CD14-positive monocyte (primary cell): Measurements from ENCODE around the gene ITLN2. TPM values are rescaled to one million over a fixed set of nuclear protein-coding genes. Genes with fewer than 3 reads are reported as not detected.
"Not testable (repeated sequence)": the region's sequence is repeated elsewhere in the genome, so short reads cannot be mapped to it uniquely, and the experiment has no call there.

Experiments used
- DNase-seq, 3 donors: peaks; one replicate each; pipeline ENCODE4 v3.0.0-alpha.2; 2011 to 2022
- H2AFZ ChIP-seq: 2 replicates; pipeline ENCODE4 v1.6.0; 2012; ENCODE audit warnings: mild to moderate bottlenecking, low read depth, low read length, inconsistent platforms; ENCODE audit not compliant: insufficient read depth, poor library complexity, severe bottlenecking
- H3K27ac ChIP-seq, 2 donors: 1 replicate in 1 of 2; 2 replicates in 1 of 2; pipeline ENCODE4 v1.5.1; 2012 to 2013; ENCODE audit warnings: low read length in 2 of 2, control low read depth in 1 of 2, inconsistent platforms in 1 of 2, low read depth in 1 of 2, mild to moderate bottlenecking in 1 of 2
- H3K27me3 ChIP-seq, 2 donors: one replicate each; pipeline versions ENCODE4 v1.6.0 to v1.6.1; 2011 to 2013; ENCODE audit warnings: low read length in 2 of 2; ENCODE audit not compliant: control insufficient read depth in 2 of 2, insufficient read depth in 2 of 2
- H3K36me3 ChIP-seq, 2 donors: replicated peaks in 1 of 2; 1 replicate in 1 of 2; 2 replicates in 1 of 2; pipeline versions ENCODE4 v1.5.1 to v1.6.1; 2012 to 2013; ENCODE audit warnings: low read length in 2 of 2, control low read depth in 1 of 2, inconsistent platforms in 1 of 2, mild to moderate bottlenecking in 1 of 2; ENCODE audit not compliant: insufficient read depth in 2 of 2, control insufficient read depth in 1 of 2
- H3K4me1 ChIP-seq, 2 donors: 1 replicate in 1 of 2; 2 replicates in 1 of 2; pipeline versions ENCODE4 v1.5.1 to v1.6.1; 2012 to 2013; ENCODE audit warnings: low read length in 2 of 2, control low read depth in 1 of 2, inconsistent platforms in 1 of 2, mild to moderate bottlenecking in 1 of 2, moderate library complexity in 1 of 2; ENCODE audit not compliant: insufficient read depth in 2 of 2, control insufficient read depth in 1 of 2
- H3K4me2 ChIP-seq: replicated peaks from 2 replicates; pipeline ENCODE3; 2012; ENCODE audit warnings: low read length, moderate library complexity, mild to moderate bottlenecking; ENCODE audit not compliant: poor library complexity, severe bottlenecking; ENCODE audit errors: extremely low read depth
- H3K4me3 ChIP-seq, 3 experiments: fragments of 200-600 bp in 1 of 3; sonication (generic) in 1 of 3; replicated peaks in 1 of 3; 1 replicate in 2 of 3; 2 replicates in 1 of 3; pipeline ENCODE4 v1.5.1; 2011 to 2013; ENCODE audit warnings: low read length in 3 of 3, mild to moderate bottlenecking in 3 of 3, control low read depth in 2 of 3, low read depth in 2 of 3, inconsistent platforms in 1 of 3, moderate library complexity in 1 of 3
- H3K79me2 ChIP-seq: 2 replicates; pipeline ENCODE4 v1.6.0; 2012; ENCODE audit warnings: mild to moderate bottlenecking, control low read depth, inconsistent platforms, low read length, moderate library complexity; ENCODE audit not compliant: insufficient read depth
- H3K9ac ChIP-seq: 2 replicates; pipeline ENCODE4 v1.6.0; 2017; ENCODE audit warnings: low read length, mild to moderate bottlenecking; ENCODE audit not compliant: insufficient read depth, poor library complexity, severe bottlenecking
- H3K9me3 ChIP-seq, 2 donors: replicated peaks in 1 of 2; 1 replicate in 1 of 2; 2 replicates in 1 of 2; pipeline versions ENCODE4 v1.5.1 to v1.6.1; 2012 to 2013; ENCODE audit warnings: low read length in 2 of 2, control low read depth in 1 of 2; ENCODE audit not compliant: control insufficient read depth in 1 of 2, insufficient read depth in 1 of 2
- H4K20me1 ChIP-seq: 2 replicates; pipeline ENCODE4 v1.6.0; 2012; ENCODE audit warnings: mild to moderate bottlenecking, low read length, control low read depth, moderate library complexity; ENCODE audit not compliant: insufficient read depth
- H3K27ac Mint-ChIP-seq, 7 donors: one replicate each; pipeline ENCODE4 v1.8.0; 2020; ENCODE audit warnings: mild to moderate bottlenecking in 7 of 7, mixed read lengths in 7 of 7, moderate library complexity in 6 of 7, inconsistent platforms in 2 of 7
- H3K27me3 Mint-ChIP-seq, 3 donors: one replicate each; pipeline ENCODE4 v1.8.0; 2021 to 2022; ENCODE audit warnings: low read depth in 3 of 3, mild to moderate bottlenecking in 3 of 3, mixed read lengths in 3 of 3, moderate library complexity in 3 of 3, inconsistent platforms in 1 of 3
- H3K36me3 Mint-ChIP-seq, 2 donors: one replicate each; pipeline ENCODE4 v1.8.0; 2020; ENCODE audit warnings: mixed read lengths in 2 of 2, inconsistent platforms in 1 of 2, mild to moderate bottlenecking in 1 of 2
- H3K4me1 Mint-ChIP-seq: one replicate; pipeline ENCODE4 v1.8.0; 2020; ENCODE audit warnings: mild to moderate bottlenecking, mixed read lengths
- H3K4me3 Mint-ChIP-seq, 2 donors: one replicate each; pipeline ENCODE4 v1.8.0; 2020; ENCODE audit warnings: mild to moderate bottlenecking in 2 of 2, mixed read lengths in 2 of 2, moderate library complexity in 1 of 2
- H3K9me3 Mint-ChIP-seq, 7 donors: one replicate each; pipeline ENCODE4 v1.8.0; 2020 to 2022; ENCODE audit warnings: mixed read lengths in 7 of 7, mild to moderate bottlenecking in 6 of 7, moderate library complexity in 6 of 7, inconsistent platforms in 2 of 7
- WGBS: methylation state at CpG from one replicate; pipeline ENCODE4 v1.1.5; 2013; ENCODE audit warnings: missing lambda C conversion rate; ENCODE audit not compliant: insufficient coverage; 5-methylcytosine and 5-hydroxymethylcytosine counted together
- intact Hi-C, 2 donors: fragments of 100-400 bp; cut with micrococcal nuclease; formaldehyde crosslinking; loops; one replicate each; pipeline versions ENCODE4 v1.15.0 to v1.15.1; 2023
- polyA plus RNA-seq, 3 donors: library from polyadenylated mRNA; depleted of rRNA in 1 of 3; unstranded in 2 of 3; stranded (reverse) in 1 of 3; fragments of 300-500 nt in 2 of 3; fragments of >200 nt in 1 of 3; fragmentation: Illumina TruSeq in 2 of 3; gene quantifications; 1 replicate in 2 of 3; 2 replicates in 1 of 3; pipeline ENCODE4 v1.2.3, GENCODE V29; 2012 to 2021
- TF ChIP-seq, protein P1 (sequence below): fragments of 200-600 bp; IDR thresholded peaks from one replicate; pipeline ENCODE4 v1.8.0; 2022; ENCODE audit warnings: antibody characterized with exemption, mild to moderate bottlenecking

ITLN2 gene
- polyA plus RNA-seq, 3 donors, result not detected

DNA sequence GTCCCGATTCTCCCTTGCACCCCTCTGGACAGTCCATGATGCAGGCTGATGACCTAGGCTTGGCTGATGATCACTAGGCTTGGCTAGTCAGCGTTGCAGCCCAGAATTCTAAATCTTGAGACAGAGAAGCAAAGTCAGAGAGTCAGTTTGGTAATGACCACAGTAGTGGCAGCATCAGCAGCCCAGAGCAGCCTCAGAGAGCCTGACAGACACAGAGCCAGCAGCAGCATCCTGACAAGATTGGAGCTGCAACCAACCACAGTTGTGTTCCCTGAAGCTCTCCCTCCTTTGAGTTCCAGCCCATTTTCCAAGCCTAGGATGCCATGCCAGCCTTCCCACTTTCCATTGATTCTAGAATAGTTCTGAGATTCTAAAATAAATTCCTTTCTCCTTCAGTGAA, 52.8 kb downstream of the ITLN2 start:
- H2AFZ ChIP-seq, result no peak overlapping the region
- H3K79me2 ChIP-seq, result no peaks in the 10 kb centered on the region
- H3K27ac Mint-ChIP-seq, result no peak overlapping the region
- H3K27me3 ChIP-seq, result no peaks in the 10 kb centered on the region
- WGBS, result 96% methylated on average over 2 of the region's 2 CpGs
- H3K27ac ChIP-seq, result no peak overlapping the region
- H3K9me3 Mint-ChIP-seq, result peaks cover 0 to 4% (median 0%) of the 10 kb centered on the region in 7 donors
- no peaks in the 10 kb centered on the region for H3K4me1 Mint-ChIP-seq
- H3K9me3 ChIP-seq, result no peaks in the 10 kb centered on the region
- no peaks in the 10 kb centered on the region for H4K20me1 ChIP-seq
- no peak overlapping the region for H3K9ac ChIP-seq
- no peaks in the 10 kb centered on the region for H3K36me3 Mint-ChIP-seq
- TF ChIP-seq, protein P1, sequence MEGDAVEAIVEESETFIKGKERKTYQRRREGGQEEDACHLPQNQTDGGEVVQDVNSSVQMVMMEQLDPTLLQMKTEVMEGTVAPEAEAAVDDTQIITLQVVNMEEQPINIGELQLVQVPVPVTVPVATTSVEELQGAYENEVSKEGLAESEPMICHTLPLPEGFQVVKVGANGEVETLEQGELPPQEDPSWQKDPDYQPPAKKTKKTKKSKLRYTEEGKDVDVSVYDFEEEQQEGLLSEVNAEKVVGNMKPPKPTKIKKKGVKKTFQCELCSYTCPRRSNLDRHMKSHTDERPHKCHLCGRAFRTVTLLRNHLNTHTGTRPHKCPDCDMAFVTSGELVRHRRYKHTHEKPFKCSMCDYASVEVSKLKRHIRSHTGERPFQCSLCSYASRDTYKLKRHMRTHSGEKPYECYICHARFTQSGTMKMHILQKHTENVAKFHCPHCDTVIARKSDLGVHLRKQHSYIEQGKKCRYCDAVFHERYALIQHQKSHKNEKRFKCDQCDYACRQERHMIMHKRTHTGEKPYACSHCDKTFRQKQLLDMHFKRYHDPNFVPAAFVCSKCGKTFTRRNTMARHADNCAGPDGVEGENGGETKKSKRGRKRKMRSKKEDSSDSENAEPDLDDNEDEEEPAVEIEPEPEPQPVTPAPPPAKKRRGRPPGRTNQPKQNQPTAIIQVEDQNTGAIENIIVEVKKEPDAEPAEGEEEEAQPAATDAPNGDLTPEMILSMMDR, result no peak
- no peak overlapping the region for H3K4me2 ChIP-seq
- H3K4me3 ChIP-seq, result no peak overlapping the region
- H3K27me3 Mint-ChIP-seq, result peaks cover 2 to 9% (median 6%) of the 10 kb centered on the region in 3 donors
- no peaks in the 10 kb centered on the region for H3K4me1 ChIP-seq
- no peak overlapping the region for H3K4me3 Mint-ChIP-seq
- intact Hi-C loops, result no loop called here
- no peak for DNase-seq
- no peaks in the 10 kb centered on the region for H3K36me3 ChIP-seq

DNA sequence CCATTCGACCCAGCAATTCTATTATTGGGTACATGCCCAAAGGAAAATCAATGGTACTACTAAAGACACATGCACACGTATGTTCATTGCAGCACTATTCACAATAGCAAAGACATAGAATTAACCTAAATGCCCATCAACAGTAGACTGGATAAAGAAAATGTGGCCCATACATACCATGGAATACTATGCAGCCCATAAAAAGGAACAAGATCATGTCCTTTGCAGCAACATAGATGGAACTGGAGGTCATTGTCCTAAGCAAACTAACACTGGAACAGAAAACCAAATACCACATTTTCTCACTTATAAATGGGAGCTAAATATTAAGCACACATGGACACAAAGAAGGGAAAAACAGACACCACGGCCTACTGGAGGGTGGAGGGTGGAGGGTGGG, 53.9 kb downstream of the ITLN2 start:
- H3K4me1 Mint-ChIP-seq, H3K4me2 ChIP-seq, H3K27ac Mint-ChIP-seq, intact Hi-C loops, H3K4me3 Mint-ChIP-seq, H3K79me2 ChIP-seq, H2AFZ ChIP-seq, H3K36me3 ChIP-seq, H3K9me3 ChIP-seq, H3K27me3 ChIP-seq, H3K27ac ChIP-seq, DNase-seq, H3K4me1 ChIP-seq, H4K20me1 ChIP-seq, H3K27me3 Mint-ChIP-seq, H3K36me3 Mint-ChIP-seq, H3K9me3 Mint-ChIP-seq, H3K9ac ChIP-seq, H3K4me3 ChIP-seq: not testable (repeated sequence)
- WGBS, result no CpG with 5 or more reads among the region's 3 CpGs

Other genes with a start within 250 kb of the ITLN2 start
- gene CD48, start 243.0 kb downstream of the ITLN2 start, polyA plus RNA-seq, result 100 to 1,000 TPM; 356 to 688 (median 363) TPM
- gene SLAMF7, start 215.6 kb downstream of the ITLN2 start, polyA plus RNA-seq, result 10 to 100 TPM; 15.4 to 16.0 (median 15.8) TPM
- 1 to 10 TPM; 1.4 to 2.7 (median 1.7) TPM for gene LY9, start 158.6 kb downstream of the ITLN2 start, polyA plus RNA-seq
- gene CD244, start 91.9 kb downstream of the ITLN2 start, polyA plus RNA-seq, result 100 to 1,000 TPM in 2 of 3 donors, 10 to 100 TPM in 1; 62.2 to 116 (median 106) TPM
- gene ITLN1, start 69.6 kb downstream of the ITLN2 start, polyA plus RNA-seq, result 1 to 10 TPM; 1.2 to 1.6 (median 1.3) TPM
- gene F11R, start 66.3 kb upstream of the ITLN2 start, polyA plus RNA-seq, result 10 to 100 TPM; 28.8 to 58.0 (median 35.9) TPM
- gene TSTD1, start 84.2 kb upstream of the ITLN2 start, polyA plus RNA-seq, result 10 to 100 TPM in 2 of 3 donors, 1 to 10 TPM in 1; 9.9 to 20.3 (median 11.8) TPM
- gene USF1, start 91.2 kb upstream of the ITLN2 start, polyA plus RNA-seq, result 100 to 1,000 TPM in 1 of 3 donors, 10 to 100 TPM in 1, 1 to 10 TPM in 1; 6.3 to 335 (median 25.5) TPM
- gene ARHGAP30, start 115.1 kb upstream of the ITLN2 start, polyA plus RNA-seq, result 100 to 1,000 TPM; 101 to 140 (median 129) TPM
- under 1 TPM in 2 of 3 donors, not detected in 1; 0.07 TPM for gene NECTIN4, start 134.7 kb upstream of the ITLN2 start, polyA plus RNA-seq
- under 1 TPM in 1 of 3 donors, not detected in 2; 0.08 TPM for gene KLHDC9, start 143.6 kb upstream of the ITLN2 start, polyA plus RNA-seq
- 10 to 100 TPM; 59.1 to 80.7 (median 65.6) TPM for gene PFDN2, start 163.2 kb upstream of the ITLN2 start, polyA plus RNA-seq
- gene NIT1, start 163.3 kb upstream of the ITLN2 start, polyA plus RNA-seq, result 10 to 100 TPM; 28.4 to 84.7 (median 35.7) TPM
- 10 to 100 TPM; 40.9 to 56.3 (median 42.2) TPM for gene DEDD, start 177.9 kb upstream of the ITLN2 start, polyA plus RNA-seq
- gene UFC1, start 199.2 kb upstream of the ITLN2 start, polyA plus RNA-seq, result 100 to 1,000 TPM; 100 to 120 (median 108) TPM
- gene USP21, start 204.7 kb upstream of the ITLN2 start, polyA plus RNA-seq, result 10 to 100 TPM; 11.0 to 42.8 (median 11.3) TPM
- gene PPOX, start 211.6 kb upstream of the ITLN2 start, polyA plus RNA-seq, result 10 to 100 TPM; 10.5 to 42.6 (median 10.8) TPM
- gene B4GALT3, start 222.7 kb upstream of the ITLN2 start, polyA plus RNA-seq, result 10 to 100 TPM; 16.8 to 50.3 (median 21.0) TPM
- under 1 TPM in 2 of 3 donors, not detected in 1; 0.01 to 0.04 TPM for gene ADAMTS4, start 244.2 kb upstream of the ITLN2 start, polyA plus RNA-seq
- gene NDUFS2, start 247.6 kb upstream of the ITLN2 start, polyA plus RNA-seq, result 100 to 1,000 TPM in 2 of 3 donors, 10 to 100 TPM in 1; 87.5 to 119 (median 101) TPM